ENCODE data around the gene ANGPTL1.
"Not testable (repeated sequence)": the region's sequence is repeated elsewhere in the genome, so short reads cannot be mapped to it uniquely, and the experiment has no call there.

ANGPTL1 gene

GRCh38 chr1:178864326-178864725 is 6.6 kb downstream of the ANGPTL1 start:
- no peak for DNase-seq

- no peak for DNase-seq
Observed at GRCh38 chr1:178862864-178863263, 8.0 kb downstream of the ANGPTL1 start.

GRCh38 chr1:178862416-178862815 is 8.5 kb downstream of the ANGPTL1 start:
- DNase-seq, result no peak

DNA sequence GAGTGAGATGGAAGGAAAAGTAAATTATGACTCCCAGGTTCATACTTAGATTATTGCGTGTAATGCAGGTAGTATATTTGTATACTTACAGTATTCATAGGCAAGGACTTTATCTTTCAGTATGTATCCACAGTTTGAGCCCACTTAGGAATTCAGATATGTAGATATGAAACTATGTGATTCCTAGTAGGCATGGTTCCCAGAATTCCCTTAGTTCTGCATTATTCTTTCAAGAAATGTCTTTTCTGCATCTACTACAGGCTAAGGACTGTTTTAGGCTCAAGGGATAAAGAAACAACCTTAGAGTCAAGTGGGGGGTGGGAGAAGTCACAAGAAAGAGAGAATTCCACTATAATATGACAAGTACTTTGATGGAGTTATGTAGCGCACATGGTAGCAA is 13.8 kb downstream of the ANGPTL1 start:
- no peak for DNase-seq

- DNase-seq, result no peak
Observed at GRCh38 chr1:178849918-178850317, 21.0 kb downstream of the ANGPTL1 start.

DNA sequence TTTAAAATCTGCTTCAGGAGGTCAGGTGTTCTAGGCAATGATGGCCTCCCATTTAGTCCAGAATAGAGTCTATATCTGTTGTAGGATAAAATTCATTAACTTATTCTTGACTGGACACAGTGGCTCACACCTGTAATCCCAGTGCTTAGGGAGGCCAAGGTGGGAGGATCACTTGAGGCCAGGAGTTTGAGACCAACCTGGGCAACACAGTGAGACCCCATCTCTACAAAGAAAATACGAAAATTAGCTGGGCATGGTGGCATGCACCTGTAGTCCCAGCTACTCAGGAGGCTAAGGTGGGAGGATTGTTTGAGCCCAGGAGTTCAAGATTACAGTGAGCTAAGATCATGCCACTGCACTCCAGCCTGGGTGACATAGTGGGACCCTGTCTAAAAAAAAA is 23.0 kb downstream of the ANGPTL1 start:
- not testable (repeated sequence) for DNase-seq

GRCh38 chr1:178847396-178847849 is 23.5 kb downstream of the ANGPTL1 start:
- DNase-seq, result no peak

DNA sequence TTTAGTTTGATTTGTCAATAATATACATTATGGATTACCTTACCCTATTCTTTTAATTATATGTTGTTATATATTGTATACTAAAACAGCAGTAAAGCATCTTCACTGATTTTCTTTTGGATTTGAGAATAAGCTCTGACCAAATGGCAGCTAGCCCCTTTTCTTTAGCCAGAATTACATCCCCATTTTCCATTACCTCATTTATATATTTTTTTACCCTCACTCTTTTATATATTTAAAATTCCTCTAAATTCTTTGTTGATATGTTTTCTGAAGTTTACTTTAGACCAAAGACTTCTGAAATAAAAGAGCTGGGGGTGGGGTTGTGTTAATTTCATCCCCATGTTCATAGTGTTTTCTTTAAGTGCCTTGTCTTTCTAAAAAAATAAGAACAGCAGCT is 24.6 kb downstream of the ANGPTL1 start:
- DNase-seq, result no peak

DNA sequence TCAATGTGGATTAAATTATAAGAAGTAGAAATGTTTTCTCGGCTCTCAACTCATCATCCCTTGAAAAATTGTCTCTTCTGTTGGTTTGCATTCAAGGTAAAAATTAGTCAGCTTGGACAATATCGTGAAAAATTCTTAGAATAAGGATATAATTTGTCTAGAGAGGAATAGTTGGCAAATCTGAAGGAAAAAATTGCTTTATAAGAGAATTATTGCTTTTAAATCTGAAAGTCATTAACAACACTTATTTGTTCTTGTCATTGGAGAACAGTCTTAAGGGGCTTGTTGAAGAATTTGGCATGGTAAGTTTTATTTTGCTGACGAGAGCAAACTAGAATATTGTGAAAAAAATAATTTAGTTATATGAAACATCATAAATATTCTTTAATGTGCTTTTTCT is 26.4 kb downstream of the ANGPTL1 start:
- no peak for DNase-seq

DNA sequence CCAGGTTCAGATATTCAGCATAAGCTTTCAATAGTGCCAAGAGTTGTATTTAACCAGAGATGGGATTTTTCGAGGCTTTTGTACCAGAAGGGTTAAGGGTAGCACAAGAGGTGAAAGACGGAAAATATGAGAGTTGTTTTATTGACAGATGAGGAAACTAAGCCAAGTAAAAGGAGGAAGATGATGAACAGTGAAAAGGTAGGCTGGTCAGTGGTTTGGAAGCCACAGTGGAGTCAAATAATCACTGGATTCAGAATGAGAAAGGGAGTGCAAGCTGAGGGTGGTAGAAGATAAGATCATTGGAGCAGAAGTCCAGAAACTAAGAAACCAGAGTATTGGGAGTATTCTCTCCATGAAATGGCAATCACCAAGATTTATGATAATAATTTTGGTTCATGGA is 45.7 kb downstream of the ANGPTL1 start:
- no peak for DNase-seq

GRCh38 chr1:178821134-178821866 is 49.6 kb downstream of the ANGPTL1 start:
- no peak for DNase-seq

- no peak for DNase-seq
Observed at GRCh38 chr1:178819123-178819522, 51.8 kb downstream of the ANGPTL1 start.

GRCh38 chr1:178818416-178818815 is 52.5 kb downstream of the ANGPTL1 start:
- DNase-seq, result no peak

GRCh38 chr1:178810585-178810984 is 60.3 kb downstream of the ANGPTL1 start:
- no peak for DNase-seq

GRCh38 chr1:178808529-178808928 is 62.3 kb downstream of the ANGPTL1 start:
- DNase-seq, result no peak

GRCh38 chr1:178806665-178807300 is 64.1 kb downstream of the ANGPTL1 start:
- DNase-seq, result no peak

DNA sequence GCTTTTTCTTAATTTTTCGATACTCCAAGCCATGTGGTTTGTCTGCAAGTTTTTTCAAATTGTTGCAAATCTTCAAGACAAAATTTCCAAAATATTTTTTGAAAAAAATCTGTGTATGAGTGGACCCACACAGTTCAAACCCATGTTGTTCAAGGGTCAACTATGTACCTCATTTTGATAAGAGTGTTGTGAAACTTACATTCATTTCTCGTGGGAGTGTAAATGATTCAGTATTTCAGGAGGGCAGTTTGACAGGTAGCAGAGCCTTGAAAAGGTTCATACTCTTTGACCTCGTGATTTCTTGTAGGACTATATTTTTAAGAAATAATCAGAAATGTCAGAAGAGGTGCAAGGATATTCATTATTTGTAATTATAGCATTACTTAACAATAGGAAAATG is 68.0 kb downstream of the ANGPTL1 start:
- DNase-seq, result no peak
